Measurements from ENCODE around the gene SMIM28.
"Not testable (repeated sequence)": the region's sequence is repeated elsewhere in the genome, so short reads cannot be mapped to it uniquely, and the experiment has no call there.

SMIM28 gene

DNA sequence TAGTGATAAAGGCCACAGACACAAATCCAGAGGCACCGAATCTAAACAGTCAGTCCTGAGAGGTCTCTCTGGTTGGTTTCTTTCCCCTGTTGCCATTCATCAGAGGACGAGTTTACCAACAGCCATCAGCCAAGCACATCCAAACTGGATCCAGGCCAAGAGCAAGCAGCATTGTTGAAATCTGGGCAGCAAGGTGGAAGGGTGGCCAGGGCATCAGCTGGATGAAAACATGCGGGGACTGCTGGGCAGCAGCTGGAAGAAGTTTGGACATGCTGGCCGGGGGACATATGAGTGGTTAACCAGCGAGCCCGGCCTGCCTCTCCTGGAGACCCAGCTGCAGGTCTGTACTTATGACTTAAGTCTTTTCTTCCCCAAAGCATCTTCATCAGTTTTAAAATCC, at the start of gene SMIM28:
Gene SMIM28 (plus strand): TSS at position 62 of the 400 bp plus-strand sequence. CDS start 168 bp downstream, at position 230.
- no peak for DNase-seq

GRCh38 chr6:138328210-138328609, 49.5 kb upstream of the SMIM28 start:
- DNase-seq, result no peak

GRCh38 chr6:138330763-138331162, 46.9 kb upstream of the SMIM28 start:
- DNase-seq, result no peak

- DNase-seq, result no peak
Measured at GRCh38 chr6:138331444-138331843, 46.3 kb upstream of the SMIM28 start.

- no peak for DNase-seq
Measured at GRCh38 chr6:138331984-138332383, 45.7 kb upstream of the SMIM28 start.

- no peak for DNase-seq
Measured at GRCh38 chr6:138334000-138334399, 43.7 kb upstream of the SMIM28 start.

GRCh38 chr6:138334963-138335362, 42.7 kb upstream of the SMIM28 start:
- no peak for DNase-seq

GRCh38 chr6:138336221-138336620, 41.5 kb upstream of the SMIM28 start:
- DNase-seq, result no peak

DNA sequence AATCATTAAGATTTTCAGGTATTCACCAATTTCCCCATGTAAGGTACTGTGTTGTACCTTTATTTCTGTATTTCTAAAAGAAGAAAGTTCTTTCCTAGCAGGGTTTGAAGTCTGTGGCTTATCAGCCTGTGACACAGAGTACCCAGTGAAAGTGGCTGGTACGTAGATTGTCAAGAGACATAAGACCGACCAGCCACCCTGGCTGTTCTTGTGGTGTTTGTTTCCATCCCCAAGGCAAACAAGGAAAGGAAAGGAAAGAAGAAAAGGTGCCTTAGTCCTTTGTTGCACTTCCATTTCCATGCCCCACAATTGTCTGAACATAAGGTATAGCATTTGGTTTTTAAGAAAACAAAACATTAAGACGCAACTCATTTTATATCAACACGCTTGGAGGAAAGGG, 40.6 kb upstream of the SMIM28 start:
- no peak for DNase-seq

- DNase-seq, result no peak
Measured at GRCh38 chr6:138339024-138339423, 38.7 kb upstream of the SMIM28 start.

GRCh38 chr6:138341176-138341575, 36.5 kb upstream of the SMIM28 start:
- no peak for DNase-seq

GRCh38 chr6:138343112-138343511, 34.6 kb upstream of the SMIM28 start:
- no peak for DNase-seq

DNA sequence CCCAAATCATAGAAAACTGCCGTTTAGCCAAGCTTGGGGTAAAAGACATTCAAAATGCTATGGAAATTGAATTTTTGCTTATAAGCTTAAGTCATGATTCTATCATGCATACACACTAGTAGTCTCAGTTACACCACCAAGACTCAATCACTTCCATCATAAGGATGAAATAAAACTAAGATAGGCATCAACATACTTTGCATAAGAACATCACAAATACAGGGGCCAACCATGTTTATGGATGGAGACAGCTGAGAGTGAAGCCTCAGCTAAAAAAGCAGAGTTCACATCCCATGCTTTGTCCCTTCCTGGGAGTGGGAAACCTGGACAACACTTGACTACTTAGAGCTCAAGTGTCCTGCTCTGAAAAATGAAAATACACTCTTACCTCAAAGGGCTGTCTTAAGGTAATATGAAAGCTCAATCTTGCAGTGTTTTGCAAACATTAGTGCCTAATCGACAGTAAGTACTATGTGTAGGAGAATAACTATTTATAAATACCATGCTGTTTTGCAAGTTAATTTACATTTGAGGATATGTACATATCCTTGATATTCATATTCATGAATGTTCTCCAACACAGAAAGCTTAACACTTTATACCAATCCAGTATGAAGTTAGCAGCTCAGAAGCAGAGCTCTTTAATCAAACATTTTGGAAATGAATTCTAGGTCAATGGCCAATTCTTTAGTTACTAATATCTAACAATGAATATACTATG, 32.0 kb upstream of the SMIM28 start:
- no peak for DNase-seq

- no peak for DNase-seq
Measured at GRCh38 chr6:138346302-138347195, 31.2 kb upstream of the SMIM28 start.

DNA sequence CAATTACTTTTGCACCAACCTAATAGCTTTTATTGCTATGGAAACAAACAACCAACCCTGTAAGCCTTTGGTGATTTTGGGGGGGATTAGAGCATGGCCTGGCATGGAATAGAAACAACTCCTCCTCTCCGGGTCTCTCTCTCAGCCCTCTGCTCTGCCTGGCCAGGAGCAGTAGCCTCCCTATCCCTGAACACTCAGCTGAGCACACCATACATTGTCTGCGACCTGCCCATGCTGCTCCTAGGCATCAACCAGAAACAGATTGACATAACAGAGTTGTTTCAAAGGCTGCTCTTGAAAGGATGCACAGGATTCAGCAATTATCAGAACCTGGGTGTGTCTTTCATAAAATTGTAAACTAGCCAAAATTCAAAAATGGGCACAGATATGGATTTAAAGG, 29.8 kb upstream of the SMIM28 start:
- DNase-seq, result no peak

DNA sequence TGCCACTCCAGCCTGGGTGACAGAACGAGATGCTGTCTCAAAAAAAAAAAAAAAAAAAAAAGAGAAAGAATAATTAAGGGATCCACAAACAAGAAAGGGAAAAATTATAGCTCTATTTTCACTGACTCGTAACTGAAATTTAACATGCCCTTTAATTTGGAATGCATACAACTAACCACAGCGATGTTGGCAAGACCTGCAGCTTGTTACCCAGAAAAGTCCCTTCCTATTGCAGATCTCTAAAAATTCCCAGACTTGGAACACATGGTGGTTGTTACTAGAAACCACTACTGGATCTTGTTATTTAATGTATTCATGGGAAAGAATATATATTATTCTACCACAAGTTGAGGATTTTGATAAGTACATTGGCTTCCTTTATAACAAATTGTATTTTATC, 27.8 kb upstream of the SMIM28 start:
- DNase-seq, result no peak

DNA sequence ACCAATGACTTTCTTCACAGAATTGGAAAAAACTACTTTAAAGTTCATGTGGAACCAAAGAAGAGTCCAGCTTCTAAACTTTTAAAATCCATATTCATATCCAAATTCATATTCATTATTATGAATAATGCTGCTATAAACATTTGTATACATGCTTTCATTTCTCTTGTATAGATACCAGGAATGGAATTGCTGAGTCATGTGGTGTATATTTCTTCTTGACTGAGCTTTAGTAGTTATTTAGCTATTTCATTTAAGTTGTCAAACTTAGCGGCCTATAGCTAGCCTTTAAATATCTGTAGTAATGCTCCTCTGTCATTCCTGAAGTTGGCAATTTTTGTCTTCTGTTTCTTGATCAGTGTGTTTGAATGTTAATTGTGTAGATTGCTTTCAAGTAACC, 19.8 kb upstream of the SMIM28 start:
- DNase-seq, result no peak

- DNase-seq, result not testable (repeated sequence)
Measured at GRCh38 chr6:138368684-138369083, 9.0 kb upstream of the SMIM28 start.

DNA sequence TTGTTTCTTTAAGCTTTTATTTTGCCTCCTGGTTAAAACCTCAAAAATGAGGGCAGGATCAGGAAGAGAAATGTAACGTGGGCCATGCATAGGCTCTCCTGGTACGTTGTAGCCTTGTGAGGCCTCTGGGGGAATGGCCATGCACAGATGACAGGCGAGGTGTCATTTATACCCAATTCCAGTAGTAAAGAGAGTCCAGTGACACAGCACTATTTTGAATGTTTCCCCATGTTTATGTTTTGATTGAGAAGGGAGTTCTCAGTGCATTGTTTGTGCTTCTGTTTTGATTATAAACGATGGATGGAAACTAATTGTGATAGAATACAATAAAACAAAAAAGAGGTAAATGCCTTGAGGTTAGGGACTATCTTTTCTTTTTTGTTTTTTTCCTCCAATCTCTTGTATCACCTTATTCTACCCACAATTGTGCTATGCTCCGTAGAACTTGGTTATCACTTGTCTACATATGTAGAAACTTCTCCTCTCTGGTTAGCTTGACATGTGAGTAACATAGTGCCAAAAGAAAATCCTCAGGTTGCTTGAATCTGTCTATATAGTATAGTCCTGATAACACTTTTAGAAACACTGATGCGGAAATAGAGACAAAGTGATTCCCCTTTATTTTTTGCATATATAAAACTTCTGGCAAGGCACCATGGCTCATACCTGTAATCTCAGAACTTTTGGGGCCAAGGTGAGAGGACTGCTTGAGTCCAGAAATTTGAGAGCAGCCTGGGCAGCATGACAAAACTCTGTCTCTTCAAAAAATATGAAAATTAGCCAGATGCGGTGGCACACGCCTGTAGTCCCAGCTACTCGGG, 6.9 kb upstream of the SMIM28 start:
- no peak for DNase-seq

DNA sequence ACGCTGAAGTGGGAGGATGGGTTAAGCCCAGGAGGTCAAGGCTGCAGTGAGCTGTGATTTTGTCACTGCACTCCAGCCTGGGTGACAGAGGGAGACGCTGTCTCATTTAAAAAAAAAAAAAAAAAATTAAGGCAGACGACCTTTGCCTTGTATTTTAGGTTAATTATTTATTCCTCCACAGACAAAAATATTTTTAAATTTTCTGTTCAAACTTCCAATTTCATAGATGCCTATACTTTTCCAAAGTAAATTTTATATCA, 6.3 kb upstream of the SMIM28 start:
- no peak for DNase-seq

DNA sequence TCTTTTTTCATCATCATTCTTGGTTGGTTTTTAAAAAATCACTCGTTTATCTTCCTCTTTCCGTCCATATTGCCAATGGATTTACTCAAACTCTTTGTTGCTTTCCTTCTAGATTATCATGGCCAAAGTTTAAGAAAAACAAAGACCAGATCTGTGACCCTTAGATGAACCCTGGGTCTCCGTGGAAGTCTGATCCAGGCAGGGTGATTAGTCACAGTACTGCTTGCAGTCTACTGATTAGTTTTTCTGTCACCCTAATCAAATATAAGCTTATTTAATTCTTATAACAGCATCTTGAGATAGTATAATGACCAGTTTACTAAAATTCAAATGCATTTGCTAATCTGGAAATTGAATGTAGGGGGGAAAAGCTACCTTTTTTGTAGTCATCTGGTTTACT, 6.0 kb upstream of the SMIM28 start:
- no peak for DNase-seq

DNA sequence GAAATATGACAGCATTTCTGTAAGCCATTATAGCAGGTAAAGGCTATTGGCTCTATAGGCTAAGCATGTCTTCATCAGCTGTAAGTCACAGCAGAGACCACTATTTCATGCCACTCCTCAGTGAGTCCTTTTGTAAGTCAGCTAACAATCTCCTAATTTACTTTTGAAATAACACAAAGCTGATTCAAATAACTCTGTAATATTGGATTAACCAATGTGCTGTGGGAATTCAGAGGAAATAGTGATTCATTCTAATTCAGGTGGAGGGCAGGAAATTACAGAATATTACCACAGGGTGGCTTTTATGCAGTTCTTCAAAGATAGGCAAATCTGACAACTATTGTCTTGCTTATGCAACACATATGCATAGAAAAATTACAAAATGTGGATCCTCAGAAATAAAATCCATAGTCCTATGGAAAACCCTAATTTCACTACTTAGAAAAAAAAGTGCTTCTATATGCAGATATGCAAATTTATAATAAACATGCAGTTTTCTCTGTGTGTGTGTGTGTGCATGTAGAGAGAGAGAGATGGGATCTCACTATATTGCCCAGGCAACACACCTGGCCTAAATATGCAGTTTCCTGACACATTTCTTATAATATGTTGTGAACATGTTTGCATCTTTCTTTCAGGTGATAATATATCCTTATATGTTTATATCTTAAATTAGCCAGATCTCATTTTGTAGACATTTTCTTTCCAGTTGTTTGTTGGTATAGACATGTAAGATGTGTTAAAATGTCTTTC, 4.8 kb upstream of the SMIM28 start:
- DNase-seq, result no peak

- DNase-seq, result no peak
Measured at GRCh38 chr6:138374230-138374629, 3.5 kb upstream of the SMIM28 start.

Data from activated T-cell treated with anti-CD3 and anti-CD28 coated beads, Interleukin-2, amount 50 U/mL, for 48 hours (primary cell).